Stimulated activated CD4-positive, alpha-beta T cell treated with anti-CD3 and anti-CD28 coated beads, Interleukin-2, amount 100 ng/mL, for 24 hours (primary cell): ENCODE results near the gene BMF.
"Not testable (repeated sequence)": the region's sequence is repeated elsewhere in the genome, so short reads cannot be mapped to it uniquely, and the experiment has no call there.

ENCODE experiments used
- DNase-seq, 2 donors: peaks; one replicate each; pipeline ENCODE4 v3.0.0-alpha.2; 2020

BMF gene

GRCh38 chr15:40108855-40109735 lies at the start of gene BMF:
Gene BMF, minus strand, starts transcription at chr15:40108879. Its CDS starts 2,793 bp downstream, at chr15:40106086.
- peak; percentile 99 to 100 for DNase-seq

- no peak for DNase-seq
Observed at GRCh38 chr15:40157778-40158447, 49.2 kb upstream of the BMF start.

- DNase-seq = no peak
Observed at GRCh38 chr15:40155270-40155910, 46.7 kb upstream of the BMF start.

- not testable (repeated sequence) for DNase-seq
Observed at GRCh38 chr15:40154821-40155220, 46.1 kb upstream of the BMF start.

- DNase-seq = no peak
Observed at GRCh38 chr15:40151991-40152390, 43.3 kb upstream of the BMF start.

GRCh38 chr15:40151499-40151898 lies 42.8 kb upstream of the BMF start:
- no peak for DNase-seq

GRCh38 chr15:40150163-40150925 lies 41.7 kb upstream of the BMF start:
- DNase-seq = peak in 1 of 2 donors; percentile 5

- DNase-seq = no peak
Observed at GRCh38 chr15:40149339-40149738, 40.7 kb upstream of the BMF start.

GRCh38 chr15:40146037-40146436 lies 37.4 kb upstream of the BMF start:
- DNase-seq = no peak

GRCh38 chr15:40142428-40142827 lies 33.7 kb upstream of the BMF start:
- DNase-seq = no peak

- not testable (repeated sequence) for DNase-seq
Observed at GRCh38 chr15:40138201-40138570, 29.5 kb upstream of the BMF start.

- no peak for DNase-seq
Observed at GRCh38 chr15:40137303-40138200, 28.9 kb upstream of the BMF start.

GRCh38 chr15:40136470-40137302 lies 28.0 kb upstream of the BMF start:
- DNase-seq = no peak

GRCh38 chr15:40135846-40136450 lies 27.3 kb upstream of the BMF start:
- not testable (repeated sequence) for DNase-seq

- DNase-seq = no peak
Observed at GRCh38 chr15:40134885-40135284, 26.2 kb upstream of the BMF start.

- DNase-seq = no peak
Observed at GRCh38 chr15:40133544-40133943, 24.9 kb upstream of the BMF start.

GRCh38 chr15:40130799-40131502 lies 22.3 kb upstream of the BMF start:
- no peak for DNase-seq

GRCh38 chr15:40130118-40130517 lies 21.4 kb upstream of the BMF start:
- DNase-seq = no peak

- DNase-seq = no peak
Observed at GRCh38 chr15:40128766-40129660, 20.3 kb upstream of the BMF start.
